AG20443 (cell line): Measurements from ENCODE around the gene PIK3AP1.

ENCODE experiments used
- DNase-seq: peaks from one replicate; pipeline ENCODE4 v3.0.0; 2012; ENCODE audit warnings: low spot score, mixed read lengths

PIK3AP1 gene

GRCh38 chr10:96642973-96643372 is 77.3 kb downstream of the PIK3AP1 start:
- peak; percentile 49 for DNase-seq

- no peak for DNase-seq
These were observed 77.8 kb downstream of the PIK3AP1 start for GRCh38 chr10:96642530-96642929.

- no peak for DNase-seq
These were observed 78.7 kb downstream of the PIK3AP1 start for GRCh38 chr10:96641396-96642295.

- no peak for DNase-seq
These were observed 80.4 kb downstream of the PIK3AP1 start for GRCh38 chr10:96639899-96640298.

- no peak for DNase-seq
These were observed 81.6 kb downstream of the PIK3AP1 start for GRCh38 chr10:96638696-96639095.

GRCh38 chr10:96638120-96638519 is 82.2 kb downstream of the PIK3AP1 start:
- no peak for DNase-seq

GRCh38 chr10:96637709-96638108 is 82.6 kb downstream of the PIK3AP1 start:
- no peak for DNase-seq

GRCh38 chr10:96636551-96636950 is 83.8 kb downstream of the PIK3AP1 start:
- DNase-seq, result no peak

- no peak for DNase-seq
These were observed 87.2 kb downstream of the PIK3AP1 start for GRCh38 chr10:96632974-96633710.

GRCh38 chr10:96627292-96627691 is 93.0 kb downstream of the PIK3AP1 start:
- no peak for DNase-seq

- DNase-seq, result no peak
These were observed 93.5 kb downstream of the PIK3AP1 start for GRCh38 chr10:96626795-96627194.

GRCh38 chr10:96625173-96625572 is 95.1 kb downstream of the PIK3AP1 start:
- DNase-seq, result no peak

GRCh38 chr10:96622013-96622787 is 98.1 kb downstream of the PIK3AP1 start:
- no peak for DNase-seq

- DNase-seq, result no peak
These were observed 100.2 kb downstream of the PIK3AP1 start for GRCh38 chr10:96619796-96620773.

- DNase-seq, result no peak
These were observed 101.2 kb downstream of the PIK3AP1 start for GRCh38 chr10:96619120-96619519.

GRCh38 chr10:96618653-96619052 is 101.7 kb downstream of the PIK3AP1 start:
- peak; percentile 59 for DNase-seq

- DNase-seq, result no peak
These were observed 103.4 kb downstream of the PIK3AP1 start for GRCh38 chr10:96616961-96617360.

- DNase-seq, result peak; percentile 77
These were observed 105.8 kb downstream of the PIK3AP1 start for GRCh38 chr10:96614515-96614914.

- DNase-seq, result peak; percentile 58
These were observed 106.7 kb downstream of the PIK3AP1 start for GRCh38 chr10:96613576-96613975.

GRCh38 chr10:96612055-96612830 is 108.1 kb downstream of the PIK3AP1 start:
- DNase-seq, result no peak
